HepG2 (cell line): ENCODE measurements around the gene TXNRD2. TPM values are rescaled to one million over a fixed set of nuclear protein-coding genes. Genes with fewer than 3 reads are reported as not detected.
A peak's percentile ranks its signal among the peaks of the same experiment; 100 is the strongest.

Experiments used
- BCLAF1 ChIP-seq: fragments of 450-650 bp; IDR thresholded peaks from 2 replicates; pipeline ENCODE4 v1.6.1; 2017; ENCODE audit warnings: mild to moderate bottlenecking
- FOSL2 ChIP-seq: sonication (generic); formaldehyde crosslinking; IDR thresholded peaks from 2 replicates; pipeline ENCODE4 v1.4.0; 2020; ENCODE audit warnings: missing genetic modification reagents
- FOXP1 ChIP-seq, 2 experiments: fragments of 450-650 bp in 1 of 2; IDR thresholded peaks; 2 replicates each; pipeline ENCODE4 v1.6.1; 2017 to 2018; ENCODE audit warnings: antibody characterized with exemption in 1 of 2
- KDM2A ChIP-seq: sonication (generic); formaldehyde crosslinking; IDR thresholded peaks from 2 replicates; pipeline ENCODE4 v1.4.0; 2020; ENCODE audit warnings: low read depth, missing genetic modification reagents, borderline replicate concordance
- KDM3A ChIP-seq: IDR thresholded peaks from 2 replicates; pipeline ENCODE4 v1.6.1; 2018; ENCODE audit warnings: low read depth, missing compliant biosample characterization
- MYC ChIP-seq: sonication (generic); formaldehyde crosslinking; IDR thresholded peaks from 2 replicates; pipeline ENCODE4 v1.9.0; 2021; ENCODE audit warnings: missing genetic modification reagents, borderline replicate concordance
- POLR2A ChIP-seq, 2 experiments: IDR thresholded peaks; 2 replicates each; pipeline ENCODE4 v1.6.1; 2011; ENCODE audit warnings: low read depth in 2 of 2, low read length in 2 of 2, mild to moderate bottlenecking in 1 of 2, moderate library complexity in 1 of 2; ENCODE audit not compliant: insufficient read depth in 1 of 2
- POLR2G ChIP-seq: fragments of 200-400 bp; formaldehyde crosslinking; IDR thresholded peaks from 2 replicates; pipeline ENCODE4 v1.6.1; 2018; ENCODE audit warnings: mild to moderate bottlenecking, low read depth, low read length, moderate library complexity
- SOX6 ChIP-seq, 2 experiments: fragments of 450-650 bp in 1 of 2; sonication (generic) in 1 of 2; formaldehyde crosslinking in 1 of 2; IDR thresholded peaks; 2 replicates each; pipeline versions ENCODE4 v1.4.0 to v1.6.1; 2017 to 2020; ENCODE audit warnings: antibody characterized with exemption in 1 of 2, mild to moderate bottlenecking in 1 of 2, missing genetic modification reagents in 1 of 2
- TBL1XR1 ChIP-seq: fragments of 150-350 bp; IDR thresholded peaks from 2 replicates; pipeline ENCODE4 v1.6.1; 2014; ENCODE audit warnings: borderline replicate concordance, low read length; ENCODE audit not compliant: partially characterized antibody
- ZKSCAN5 ChIP-seq: sonication (generic); formaldehyde crosslinking; IDR thresholded peaks from 2 replicates; pipeline ENCODE4 v1.5.1; 2020; ENCODE audit warnings: mild to moderate bottlenecking, missing genetic modification reagents
- ZNF101 ChIP-seq: sonication (generic); formaldehyde crosslinking; IDR thresholded peaks from 2 replicates; pipeline ENCODE4 v1.4.0; 2020; ENCODE audit warnings: mild to moderate bottlenecking, low read depth, missing genetic modification reagents, borderline replicate concordance
- ZNF275 ChIP-seq: sonication (generic); formaldehyde crosslinking; IDR thresholded peaks from 2 replicates; pipeline ENCODE4 v1.8.0; 2022; ENCODE audit warnings: missing genetic modification reagents, mild to moderate bottlenecking, inconsistent platforms, borderline replicate concordance
- ZNF564 ChIP-seq: sonication (generic); formaldehyde crosslinking; IDR thresholded peaks from 2 replicates; pipeline ENCODE4 v1.8.1; 2023; ENCODE audit warnings: mild to moderate bottlenecking, missing genetic modification reagents
- ZNF572 ChIP-seq: sonication (generic); formaldehyde crosslinking; IDR thresholded peaks from 2 replicates; pipeline ENCODE4 v1.5.1; 2020; ENCODE audit warnings: mild to moderate bottlenecking, missing genetic modification reagents
- polyA plus RNA-seq, 8 experiments: library from polyadenylated mRNA; depleted of rRNA in 3 of 8; stranded (reverse) in 7 of 8; unstranded in 1 of 8; fragments of >200 nt; fragmentation: Illumina TruSeq in 4 of 8; extraction: Trizol in 4 of 8; gene quantifications; 2 replicates each; pipeline versions ENCODE4 v1.2.1 to v1.2.3, GENCODE V29; 2011 to 2016; ENCODE audit warnings: low read depth in 4 of 8, missing spikeins in 1 of 8, mixed read lengths in 1 of 8; ENCODE audit not compliant: insufficient read depth in 1 of 8
- total RNA-seq, 5 experiments: library from RNA; depleted of rRNA; stranded (reverse); fragments of >200 nt; fragmentation: Illumina TruSeq; extraction: Trizol; gene quantifications; 2 replicates each; pipeline ENCODE4 v1.2.3, GENCODE V29; 2016; ENCODE audit warnings: low read depth in 1 of 5
- TF ChIP-seq, protein P1 (sequence below): sonication (generic); formaldehyde crosslinking; IDR thresholded peaks from 2 replicates; pipeline ENCODE4 v1.4.0; 2020; ENCODE audit warnings: low read depth, mild to moderate bottlenecking, missing genetic modification reagents
- TF ChIP-seq, protein P2 (sequence below): sonication (generic); formaldehyde crosslinking; IDR thresholded peaks from 2 replicates; pipeline ENCODE4 v1.5.0; 2020; ENCODE audit warnings: mild to moderate bottlenecking, missing genetic modification reagents
- TF ChIP-seq, protein P3 (sequence below): sonication (generic); formaldehyde crosslinking; IDR thresholded peaks from 2 replicates; pipeline ENCODE4 v1.9.0; 2021; ENCODE audit warnings: missing genetic modification reagents, borderline replicate concordance

Gene TXNRD2
- total and polyA plus RNA-seq, 2 of the 13 experiments (the other 11 are each of a cell fraction or from before 2014, with no cell fraction given): 17.5 to 18.6 TPM

- TF ChIP-seq TBL1XR1 (no peak), ZKSCAN5 (CRISPR knock-in tag) (no peak), ZNF572 (no peak), POLR2G (peak; percentile 51; the same call in 1 of the 2 replicates), ZNF101 (CRISPR knock-in tag) (no peak), FOXP1 (IDR thresholded peaks at IDR 0.05) (no peak), FOXP1 (CRISPR knock-in tag; IDR thresholded peaks at IDR 0.05) (no peak), FOSL2 (peak; percentile 83), MYC (CRISPR knock-in tag) (no peak), KDM3A (CRISPR knock-in tag) (no peak), ZNF564 (CRISPR knock-in tag) (no peak), ZNF275 (no peak), BCLAF1 (no peak), SOX6 (IDR thresholded peaks at IDR 0.05) (no peak), SOX6 (CRISPR knock-in tag; IDR thresholded peaks at IDR 0.05) (no peak), POLR2A (IDR thresholded peaks at IDR 0.05; ENCODE audit: insufficient read depth in 1 of 2, low read depth in 2 of 2, low read length in 2 of 2) (0 out of 4 replicates have a peak, but pooled peaks of 1 of the 2 experiments have one; percentile 17), KDM2A (0 out of 2 replicates have a peak, but pooled peaks have one; percentile 36)
- TF ChIP-seq, protein P1, sequence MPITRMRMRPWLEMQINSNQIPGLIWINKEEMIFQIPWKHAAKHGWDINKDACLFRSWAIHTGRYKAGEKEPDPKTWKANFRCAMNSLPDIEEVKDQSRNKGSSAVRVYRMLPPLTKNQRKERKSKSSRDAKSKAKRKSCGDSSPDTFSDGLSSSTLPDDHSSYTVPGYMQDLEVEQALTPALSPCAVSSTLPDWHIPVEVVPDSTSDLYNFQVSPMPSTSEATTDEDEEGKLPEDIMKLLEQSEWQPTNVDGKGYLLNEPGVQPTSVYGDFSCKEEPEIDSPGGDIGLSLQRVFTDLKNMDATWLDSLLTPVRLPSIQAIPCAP: no peak
- TF ChIP-seq, protein P2, sequence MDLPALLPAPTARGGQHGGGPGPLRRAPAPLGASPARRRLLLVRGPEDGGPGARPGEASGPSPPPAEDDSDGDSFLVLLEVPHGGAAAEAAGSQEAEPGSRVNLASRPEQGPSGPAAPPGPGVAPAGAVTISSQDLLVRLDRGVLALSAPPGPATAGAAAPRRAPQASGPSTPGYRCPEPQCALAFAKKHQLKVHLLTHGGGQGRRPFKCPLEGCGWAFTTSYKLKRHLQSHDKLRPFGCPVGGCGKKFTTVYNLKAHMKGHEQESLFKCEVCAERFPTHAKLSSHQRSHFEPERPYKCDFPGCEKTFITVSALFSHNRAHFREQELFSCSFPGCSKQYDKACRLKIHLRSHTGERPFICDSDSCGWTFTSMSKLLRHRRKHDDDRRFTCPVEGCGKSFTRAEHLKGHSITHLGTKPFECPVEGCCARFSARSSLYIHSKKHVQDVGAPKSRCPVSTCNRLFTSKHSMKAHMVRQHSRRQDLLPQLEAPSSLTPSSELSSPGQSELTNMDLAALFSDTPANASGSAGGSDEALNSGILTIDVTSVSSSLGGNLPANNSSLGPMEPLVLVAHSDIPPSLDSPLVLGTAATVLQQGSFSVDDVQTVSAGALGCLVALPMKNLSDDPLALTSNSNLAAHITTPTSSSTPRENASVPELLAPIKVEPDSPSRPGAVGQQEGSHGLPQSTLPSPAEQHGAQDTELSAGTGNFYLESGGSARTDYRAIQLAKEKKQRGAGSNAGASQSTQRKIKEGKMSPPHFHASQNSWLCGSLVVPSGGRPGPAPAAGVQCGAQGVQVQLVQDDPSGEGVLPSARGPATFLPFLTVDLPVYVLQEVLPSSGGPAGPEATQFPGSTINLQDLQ (CRISPR knock-in tag): no peak
- TF ChIP-seq, protein P3, sequence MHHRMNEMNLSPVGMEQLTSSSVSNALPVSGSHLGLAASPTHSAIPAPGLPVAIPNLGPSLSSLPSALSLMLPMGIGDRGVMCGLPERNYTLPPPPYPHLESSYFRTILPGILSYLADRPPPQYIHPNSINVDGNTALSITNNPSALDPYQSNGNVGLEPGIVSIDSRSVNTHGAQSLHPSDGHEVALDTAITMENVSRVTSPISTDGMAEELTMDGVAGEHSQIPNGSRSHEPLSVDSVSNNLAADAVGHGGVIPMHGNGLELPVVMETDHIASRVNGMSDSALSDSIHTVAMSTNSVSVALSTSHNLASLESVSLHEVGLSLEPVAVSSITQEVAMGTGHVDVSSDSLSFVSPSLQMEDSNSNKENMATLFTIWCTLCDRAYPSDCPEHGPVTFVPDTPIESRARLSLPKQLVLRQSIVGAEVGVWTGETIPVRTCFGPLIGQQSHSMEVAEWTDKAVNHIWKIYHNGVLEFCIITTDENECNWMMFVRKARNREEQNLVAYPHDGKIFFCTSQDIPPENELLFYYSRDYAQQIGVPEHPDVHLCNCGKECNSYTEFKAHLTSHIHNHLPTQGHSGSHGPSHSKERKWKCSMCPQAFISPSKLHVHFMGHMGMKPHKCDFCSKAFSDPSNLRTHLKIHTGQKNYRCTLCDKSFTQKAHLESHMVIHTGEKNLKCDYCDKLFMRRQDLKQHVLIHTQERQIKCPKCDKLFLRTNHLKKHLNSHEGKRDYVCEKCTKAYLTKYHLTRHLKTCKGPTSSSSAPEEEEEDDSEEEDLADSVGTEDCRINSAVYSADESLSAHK: no peak
These were observed 93.1 kb downstream of the TXNRD2 start (continued) for GRCh38 chr22:19848298-19849224.
